HepG2 (cell line): Measurements from ENCODE around the gene DMKN. TPM values are rescaled to one million over a fixed set of nuclear protein-coding genes. Genes with fewer than 3 reads are reported as not detected.

ENCODE experiments used
- BCL3 ChIP-seq: sonication (generic); formaldehyde crosslinking; IDR thresholded peaks from 2 replicates; pipeline ENCODE4 v1.5.1; 2020; ENCODE audit warnings: mild to moderate bottlenecking, missing genetic modification reagents, moderate library complexity
- E2F2 ChIP-seq: sonication (generic); formaldehyde crosslinking; IDR thresholded peaks from 2 replicates; pipeline ENCODE4 v1.4.0; 2020; ENCODE audit warnings: missing genetic modification reagents, borderline replicate concordance
- GLI4 ChIP-seq: sonication (generic); formaldehyde crosslinking; IDR thresholded peaks from 2 replicates; pipeline ENCODE4 v1.5.1; 2020; ENCODE audit warnings: missing genetic modification reagents, mild to moderate bottlenecking, moderate library complexity, borderline replicate concordance
- MNT ChIP-seq: fragments of 450-650 bp; IDR thresholded peaks from 2 replicates; pipeline ENCODE4 v1.6.1; 2016
- MXD3 ChIP-seq: IDR thresholded peaks from 2 replicates; pipeline ENCODE4 v1.6.1; 2016; ENCODE audit warnings: mild to moderate bottlenecking, missing biosample characterization, missing genetic modification reagents
- NFIB ChIP-seq: sonication (generic); formaldehyde crosslinking; IDR thresholded peaks from 2 replicates; pipeline ENCODE4 v1.9.0; 2021; ENCODE audit warnings: missing genetic modification reagents, mild to moderate bottlenecking, borderline replicate concordance
- PAWR ChIP-seq: sonication (generic); formaldehyde crosslinking; IDR thresholded peaks from 2 replicates; pipeline ENCODE4 v1.4.0; 2020; ENCODE audit warnings: missing genetic modification reagents, mild to moderate bottlenecking, borderline replicate concordance
- SALL2 ChIP-seq: sonication (generic); formaldehyde crosslinking; IDR thresholded peaks from 2 replicates; pipeline ENCODE4 v1.8.1; 2023; ENCODE audit warnings: mild to moderate bottlenecking, missing genetic modification reagents, inconsistent platforms
- SRF ChIP-seq: IDR thresholded peaks from 2 replicates; pipeline ENCODE4 v1.6.1; 2011; ENCODE audit warnings: mild to moderate bottlenecking, low read depth, low read length, moderate library complexity
- THRA ChIP-seq: sonication (generic); formaldehyde crosslinking; IDR thresholded peaks from 2 replicates; pipeline ENCODE4 v1.4.0; 2020; ENCODE audit warnings: missing genetic modification reagents, borderline replicate concordance
- ZFP90 ChIP-seq: sonication (generic); formaldehyde crosslinking; IDR thresholded peaks from 2 replicates; pipeline ENCODE4 v1.8.0; 2022; ENCODE audit warnings: missing genetic modification reagents, mild to moderate bottlenecking, inconsistent platforms, borderline replicate concordance
- ZNF24 ChIP-seq: fragments of 450-650 bp; IDR thresholded peaks from 2 replicates; pipeline ENCODE4 v1.6.1; 2017; ENCODE audit warnings: antibody characterized with exemption, mild to moderate bottlenecking
- ZNF281 ChIP-seq: sonication (generic); formaldehyde crosslinking; IDR thresholded peaks from 2 replicates; pipeline ENCODE4 v1.4.0; 2020; ENCODE audit warnings: missing genetic modification reagents, borderline replicate concordance
- ZNF431 ChIP-seq: sonication (generic); formaldehyde crosslinking; IDR thresholded peaks from 2 replicates; pipeline ENCODE4 v1.9.0; 2022; ENCODE audit warnings: missing genetic modification reagents, low read depth, mild to moderate bottlenecking, borderline replicate concordance
- ZNF782 ChIP-seq: sonication (generic); formaldehyde crosslinking; IDR thresholded peaks from 2 replicates; pipeline ENCODE4 v1.4.0; 2020; ENCODE audit warnings: missing genetic modification reagents, mild to moderate bottlenecking, borderline replicate concordance
- ZNF850 ChIP-seq: sonication (generic); formaldehyde crosslinking; conservative IDR thresholded peaks from 2 replicates; pipeline ENCODE4 v1.9.0; 2021; ENCODE audit warnings: mild to moderate bottlenecking, missing genetic modification reagents
- ZUFSP ChIP-seq: sonication (generic); formaldehyde crosslinking; IDR thresholded peaks from 2 replicates; pipeline ENCODE4 v1.9.0; 2021; ENCODE audit warnings: missing genetic modification reagents, mild to moderate bottlenecking, borderline replicate concordance
- polyA plus RNA-seq, 8 experiments: library from polyadenylated mRNA; depleted of rRNA in 3 of 8; stranded (reverse) in 7 of 8; unstranded in 1 of 8; fragments of >200 nt; fragmentation: Illumina TruSeq in 4 of 8; extraction: Trizol in 4 of 8; gene quantifications; 2 replicates each; pipeline versions ENCODE4 v1.2.1 to v1.2.3, GENCODE V29; 2011 to 2016; ENCODE audit warnings: low read depth in 4 of 8, missing spikeins in 1 of 8, mixed read lengths in 1 of 8; ENCODE audit not compliant: insufficient read depth in 1 of 8
- total RNA-seq, 5 experiments: library from RNA; depleted of rRNA; stranded (reverse); fragments of >200 nt; fragmentation: Illumina TruSeq; extraction: Trizol; gene quantifications; 2 replicates each; pipeline ENCODE4 v1.2.3, GENCODE V29; 2016; ENCODE audit warnings: low read depth in 1 of 5

The DMKN gene
- total and polyA plus RNA-seq, 2 of the 13 experiments (the other 11 are each of a cell fraction or from before 2014, with no cell fraction given) = 50.8 to 57.1 TPM

GRCh38 chr19:35509861-35510625 is 3.4 kb downstream of the DMKN start (continued):
- TF ChIP-seq ZNF281 = 0 out of 2 replicates have a peak, but pooled peaks have one; percentile 33
- no peak for TF ChIP-seq E2F2 (CRISPR knock-in tag)
- TF ChIP-seq MXD3 (CRISPR knock-in tag) = 0 out of 2 replicates have a peak, but pooled peaks have one; percentile 29
- no peak for TF ChIP-seq ZFP90 (CRISPR knock-in tag)
- TF ChIP-seq ZUFSP (CRISPR knock-in tag) = no peak
- TF ChIP-seq BCL3 (CRISPR knock-in tag) = no peak
- TF ChIP-seq ZNF431 (CRISPR knock-in tag) = no peak
- no peak for TF ChIP-seq ZNF850 (CRISPR knock-in tag)
- TF ChIP-seq PAWR = no peak
- TF ChIP-seq SALL2 (CRISPR knock-in tag) = no peak
- no peak for TF ChIP-seq MNT
- TF ChIP-seq SRF = no peak
- no peak for TF ChIP-seq ZNF782 (CRISPR knock-in tag)
- no peak for TF ChIP-seq ZNF24
- TF ChIP-seq NFIB (CRISPR knock-in tag) = no peak
- TF ChIP-seq THRA (CRISPR knock-in tag) = peak; percentile 49; the same call in 1 of the 2 replicates
- TF ChIP-seq GLI4 = no peak
